ENCODE measurements around the gene NIF3L1. TPM values are rescaled to one million over a fixed set of nuclear protein-coding genes. Genes with fewer than 3 reads are reported as not detected.
A peak's percentile ranks its signal among the peaks of the same experiment; 100 is the strongest.

The NIF3L1 gene
- total RNA-seq, result 10 to 100 TPM; 16.6 to 23.1 (median 19.8) TPM
- 22.5 TPM for polyA plus RNA-seq
- long read RNA-seq, donor 1, partial matches to known transcripts, result 6 of 23 reads
- long read RNA-seq, donor 1, other reads (novel, unspliced or antisense), result 12 of 23 reads
- long read RNA-seq, donor 2, partial matches to known transcripts, result 1 of 11 reads
- long read RNA-seq, donor 2, other reads (novel, unspliced or antisense), result 5 of 11 reads
- long read RNA-seq, donor 3, partial matches to known transcripts, result 5 of 48 reads
- long read RNA-seq, donor 3, other reads (novel, unspliced or antisense), result 33 of 48 reads
- long read RNA-seq, donor 4, partial matches to known transcripts, result 4 of 13 reads
- long read RNA-seq, donor 4, other reads (novel, unspliced or antisense), result 5 of 13 reads

GRCh38 chr2:200888704-200889625, at the start of gene NIF3L1, which contains the start of gene PPIL3:
Gene NIF3L1, plus strand, starts transcription at chr2:200889371. Its CDS starts 2,573 bp downstream, at chr2:200891944.
Gene PPIL3, minus strand, starts transcription at chr2:200889077. Its CDS starts 1,462 bp downstream, at chr2:200887615.
- ATAC-seq, result peak; percentile 97 to 98
- H3K27me3 ChIP-seq (ENCODE audit: control insufficient read depth, insufficient read depth), result no peaks in the 10 kb centered on the region
- intact Hi-C loops (cut with DNase I), result no loop called here
- no peaks in the 10 kb centered on the region for H3K9me3 ChIP-seq (ENCODE audit: control insufficient read depth, low read length)
- H3K4me1 ChIP-seq (ENCODE audit: control insufficient read depth, insufficient read depth, low read length), result no peaks in the 10 kb centered on the region
- H3K27ac ChIP-seq (ENCODE audit: low read length), result peak within 1 kb of the TSS; percentile 97
- under 1% methylated on average over 50 of the region's 50 CpGs for WGBS
- peak within 1 kb of the TSS; percentile 87 for H3K4me3 ChIP-seq (ENCODE audit: low read length)
- DNase-seq, result peak; percentile 97 to 98 (median 98)

- Histone ChIP-seq H3K27ac (ENCODE audit: low read length) (no peak overlapping the region), H3K4me3 (ENCODE audit: low read length) (no peak overlapping the region), H3K9me3 (ENCODE audit: control insufficient read depth, low read length) (no peaks in the 10 kb centered on the region), H3K4me1 (ENCODE audit: control insufficient read depth, insufficient read depth, low read length) (no peaks in the 10 kb centered on the region), H3K27me3 (ENCODE audit: control insufficient read depth, insufficient read depth) (no peaks in the 10 kb centered on the region)
- DNase-seq, result no peak
- intact Hi-C loops (cut with DNase I), result no loop called here
- whole genome bisulfite sequencing, result 94% methylated on average over 3 of the region's 3 CpGs
- no peak for ATAC-seq
These were observed 49.7 kb upstream of the NIF3L1 start for GRCh38 chr2:200839513-200839912.

GRCh38 chr2:200843993-200844948, 44.9 kb upstream of the NIF3L1 start:
- H3K27ac ChIP-seq (ENCODE audit: low read length), result no peak overlapping the region
- intact Hi-C loops (cut with DNase I), result no loop called here
- no peak overlapping the region for H3K4me3 ChIP-seq (ENCODE audit: low read length)
- ATAC-seq (peak; percentile 19), DNase-seq (no peak)
- no peaks in the 10 kb centered on the region for H3K4me1 ChIP-seq (ENCODE audit: control insufficient read depth, insufficient read depth, low read length)
- no peaks in the 10 kb centered on the region for H3K27me3 ChIP-seq (ENCODE audit: control insufficient read depth, insufficient read depth)
- H3K9me3 ChIP-seq (ENCODE audit: control insufficient read depth, low read length), result no peaks in the 10 kb centered on the region
- 93% methylated on average over 24 of the region's 24 CpGs for WGBS

- Histone ChIP-seq H3K4me3 (ENCODE audit: low read length) (no peak overlapping the region), H3K27ac (ENCODE audit: low read length) (no peak overlapping the region), H3K27me3 (ENCODE audit: control insufficient read depth, insufficient read depth) (no peaks in the 10 kb centered on the region), H3K4me1 (ENCODE audit: control insufficient read depth, insufficient read depth, low read length) (no peaks in the 10 kb centered on the region), H3K9me3 (ENCODE audit: control insufficient read depth, low read length) (no peaks in the 10 kb centered on the region)
- DNase-seq, result no peak
- peak in 1 of 2 donors; percentile 10 for ATAC-seq
- intact Hi-C loops (cut with DNase I), result no loop called here
- 91% methylated on average over 5 of the region's 5 CpGs for WGBS
These were observed 44.0 kb upstream of the NIF3L1 start for GRCh38 chr2:200845194-200845593.

- intact Hi-C loops (cut with DNase I), result no loop called here
- Histone ChIP-seq H3K27me3 (ENCODE audit: control insufficient read depth, insufficient read depth) (no peaks in the 10 kb centered on the region), H3K27ac (ENCODE audit: low read length) (no peak overlapping the region), H3K9me3 (ENCODE audit: control insufficient read depth, low read length) (no peaks in the 10 kb centered on the region), H3K4me1 (ENCODE audit: control insufficient read depth, insufficient read depth, low read length) (no peaks in the 10 kb centered on the region), H3K4me3 (ENCODE audit: low read length) (no peak overlapping the region)
- 87% methylated on average over 10 of the region's 10 CpGs for WGBS
- no peak for ATAC-seq
- no peak for DNase-seq
These were observed 43.4 kb upstream of the NIF3L1 start for GRCh38 chr2:200845669-200846325.

- intact Hi-C loops (cut with DNase I), result no loop called here
- no peaks in the 10 kb centered on the region for H3K27me3 ChIP-seq (ENCODE audit: control insufficient read depth, insufficient read depth)
- H3K4me3 ChIP-seq (ENCODE audit: low read length), result no peak overlapping the region
- H3K4me1 ChIP-seq (ENCODE audit: control insufficient read depth, insufficient read depth, low read length), result no peaks in the 10 kb centered on the region
- DNase-seq (no peak), ATAC-seq (no peak)
- H3K9me3 ChIP-seq (ENCODE audit: control insufficient read depth, low read length), result no peaks in the 10 kb centered on the region
- no peak overlapping the region for H3K27ac ChIP-seq (ENCODE audit: low read length)
These were observed 41.9 kb upstream of the NIF3L1 start for GRCh38 chr2:200847269-200847668.

- no peaks in the 10 kb centered on the region for H3K9me3 ChIP-seq (ENCODE audit: control insufficient read depth, low read length)
- no peaks in the 10 kb centered on the region for H3K4me1 ChIP-seq (ENCODE audit: control insufficient read depth, insufficient read depth, low read length)
- H3K27me3 ChIP-seq (ENCODE audit: control insufficient read depth, insufficient read depth), result no peaks in the 10 kb centered on the region
- 71% methylated on average over 4 of the region's 4 CpGs for WGBS
- DNase-seq (no peak), ATAC-seq (no peak)
- no peak overlapping the region for H3K27ac ChIP-seq (ENCODE audit: low read length)
- H3K4me3 ChIP-seq (ENCODE audit: low read length), result no peak overlapping the region
- intact Hi-C loops (cut with DNase I), result no loop called here
These were observed 41.2 kb upstream of the NIF3L1 start for GRCh38 chr2:200847939-200848338.

GRCh38 chr2:200850512-200851256, 38.5 kb upstream of the NIF3L1 start:
- no peak overlapping the region for H3K4me3 ChIP-seq (ENCODE audit: low read length)
- DNase-seq, result no peak
- H3K9me3 ChIP-seq (ENCODE audit: control insufficient read depth, low read length), result no peaks in the 10 kb centered on the region
- H3K27ac ChIP-seq (ENCODE audit: low read length), result peak overlapping the region; percentile 16
- intact Hi-C loops (cut with DNase I), result loop anchor here in 1 of 4 donors (5.0 kb wide), 1 partner anchor 33 kb away; no protein-coding TSS in a partner anchor
- WGBS, result 74% methylated on average over 14 of the region's 14 CpGs
- H3K27me3 ChIP-seq (ENCODE audit: control insufficient read depth, insufficient read depth), result no peaks in the 10 kb centered on the region
- H3K4me1 ChIP-seq (ENCODE audit: control insufficient read depth, insufficient read depth, low read length), result no peaks in the 10 kb centered on the region
- peak; percentile 13 to 41 for ATAC-seq

- WGBS, result 94% methylated on average over 6 of the region's 6 CpGs
- Histone ChIP-seq H3K4me3 (ENCODE audit: low read length) (no peak overlapping the region), H3K27me3 (ENCODE audit: control insufficient read depth, insufficient read depth) (no peaks in the 10 kb centered on the region), H3K9me3 (ENCODE audit: control insufficient read depth, low read length) (no peaks in the 10 kb centered on the region), H3K4me1 (ENCODE audit: control insufficient read depth, insufficient read depth, low read length) (no peaks in the 10 kb centered on the region), H3K27ac (ENCODE audit: low read length) (no peak overlapping the region)
- peak in 1 of 3 donors; percentile 46 for DNase-seq
- ATAC-seq, result no peak
- intact Hi-C loops (cut with DNase I), result loop anchor here in 1 of 4 donors (5.0 kb wide), 1 partner anchor 34 kb away; no protein-coding TSS in a partner anchor
These were observed 37.5 kb upstream of the NIF3L1 start for GRCh38 chr2:200851398-200852248.
